Stomach (tissue), 4 donors: Measurements from ENCODE around the gene SENP1.

Experiments used
- CTCF ChIP-seq, 7 experiments: fragments of 450-650 bp in 4 of 7; fragments of 200-600 bp in 3 of 7; sonication (generic) in 3 of 7; IDR thresholded peaks; one replicate each; pipeline ENCODE4 v1.5.1; 2016 to 2019; ENCODE audit warnings: antibody characterized with exemption in 7 of 7, control low read depth in 2 of 7, mild to moderate bottlenecking in 1 of 7
- EP300 ChIP-seq: sonication (generic); formaldehyde crosslinking; IDR thresholded peaks from one replicate; pipeline ENCODE4 v1.6.1; 2017; ENCODE audit warnings: antibody characterized with exemption

- TF ChIP-seq CTCF (IDR thresholded peaks at IDR 0.05) (no peak), EP300 (no peak)
Measured at GRCh38 chr12:48021485-48022179, 84.2 kb downstream of the SENP1 start.
